CD14-positive monocyte (primary cell): ENCODE data around the gene NFATC2IP. TPM values are rescaled to one million over a fixed set of nuclear protein-coding genes. Genes with fewer than 3 reads are reported as not detected.
"Not testable (repeated sequence)": the region's sequence is repeated elsewhere in the genome, so short reads cannot be mapped to it uniquely, and the experiment has no call there.

ENCODE experiments used
- DNase-seq, 3 donors: peaks; one replicate each; pipeline ENCODE4 v3.0.0-alpha.2; 2011 to 2022
- H2AFZ ChIP-seq: 2 replicates; pipeline ENCODE4 v1.6.0; 2012; ENCODE audit warnings: mild to moderate bottlenecking, low read depth, low read length, inconsistent platforms; ENCODE audit not compliant: insufficient read depth, poor library complexity, severe bottlenecking
- H3K27ac ChIP-seq, 2 donors: 1 replicate in 1 of 2; 2 replicates in 1 of 2; pipeline ENCODE4 v1.5.1; 2012 to 2013; ENCODE audit warnings: low read length in 2 of 2, control low read depth in 1 of 2, inconsistent platforms in 1 of 2, low read depth in 1 of 2, mild to moderate bottlenecking in 1 of 2
- H3K27me3 ChIP-seq, 2 donors: one replicate each; pipeline versions ENCODE4 v1.6.0 to v1.6.1; 2011 to 2013; ENCODE audit warnings: low read length in 2 of 2; ENCODE audit not compliant: control insufficient read depth in 2 of 2, insufficient read depth in 2 of 2
- H3K36me3 ChIP-seq, 2 donors: replicated peaks in 1 of 2; 1 replicate in 1 of 2; 2 replicates in 1 of 2; pipeline versions ENCODE4 v1.5.1 to v1.6.1; 2012 to 2013; ENCODE audit warnings: low read length in 2 of 2, control low read depth in 1 of 2, inconsistent platforms in 1 of 2, mild to moderate bottlenecking in 1 of 2; ENCODE audit not compliant: insufficient read depth in 2 of 2, control insufficient read depth in 1 of 2
- H3K4me1 ChIP-seq, 2 donors: 1 replicate in 1 of 2; 2 replicates in 1 of 2; pipeline versions ENCODE4 v1.5.1 to v1.6.1; 2012 to 2013; ENCODE audit warnings: low read length in 2 of 2, control low read depth in 1 of 2, inconsistent platforms in 1 of 2, mild to moderate bottlenecking in 1 of 2, moderate library complexity in 1 of 2; ENCODE audit not compliant: insufficient read depth in 2 of 2, control insufficient read depth in 1 of 2
- H3K4me2 ChIP-seq: replicated peaks from 2 replicates; pipeline ENCODE3; 2012; ENCODE audit warnings: low read length, moderate library complexity, mild to moderate bottlenecking; ENCODE audit not compliant: poor library complexity, severe bottlenecking; ENCODE audit errors: extremely low read depth
- H3K4me3 ChIP-seq, 3 experiments: fragments of 200-600 bp in 1 of 3; sonication (generic) in 1 of 3; replicated peaks in 1 of 3; 1 replicate in 2 of 3; 2 replicates in 1 of 3; pipeline ENCODE4 v1.5.1; 2011 to 2013; ENCODE audit warnings: low read length in 3 of 3, mild to moderate bottlenecking in 3 of 3, control low read depth in 2 of 3, low read depth in 2 of 3, inconsistent platforms in 1 of 3, moderate library complexity in 1 of 3
- H3K79me2 ChIP-seq: 2 replicates; pipeline ENCODE4 v1.6.0; 2012; ENCODE audit warnings: mild to moderate bottlenecking, control low read depth, inconsistent platforms, low read length, moderate library complexity; ENCODE audit not compliant: insufficient read depth
- H3K9ac ChIP-seq: 2 replicates; pipeline ENCODE4 v1.6.0; 2017; ENCODE audit warnings: low read length, mild to moderate bottlenecking; ENCODE audit not compliant: insufficient read depth, poor library complexity, severe bottlenecking
- H3K9me3 ChIP-seq, 2 donors: replicated peaks in 1 of 2; 1 replicate in 1 of 2; 2 replicates in 1 of 2; pipeline versions ENCODE4 v1.5.1 to v1.6.1; 2012 to 2013; ENCODE audit warnings: low read length in 2 of 2, control low read depth in 1 of 2; ENCODE audit not compliant: control insufficient read depth in 1 of 2, insufficient read depth in 1 of 2
- H4K20me1 ChIP-seq: 2 replicates; pipeline ENCODE4 v1.6.0; 2012; ENCODE audit warnings: mild to moderate bottlenecking, low read length, control low read depth, moderate library complexity; ENCODE audit not compliant: insufficient read depth
- H3K27ac Mint-ChIP-seq, 7 donors: one replicate each; pipeline ENCODE4 v1.8.0; 2020; ENCODE audit warnings: mild to moderate bottlenecking in 7 of 7, mixed read lengths in 7 of 7, moderate library complexity in 6 of 7, inconsistent platforms in 2 of 7
- H3K27me3 Mint-ChIP-seq, 3 donors: one replicate each; pipeline ENCODE4 v1.8.0; 2021 to 2022; ENCODE audit warnings: low read depth in 3 of 3, mild to moderate bottlenecking in 3 of 3, mixed read lengths in 3 of 3, moderate library complexity in 3 of 3, inconsistent platforms in 1 of 3
- H3K36me3 Mint-ChIP-seq, 2 donors: one replicate each; pipeline ENCODE4 v1.8.0; 2020; ENCODE audit warnings: mixed read lengths in 2 of 2, inconsistent platforms in 1 of 2, mild to moderate bottlenecking in 1 of 2
- H3K4me1 Mint-ChIP-seq: one replicate; pipeline ENCODE4 v1.8.0; 2020; ENCODE audit warnings: mild to moderate bottlenecking, mixed read lengths
- H3K4me3 Mint-ChIP-seq, 2 donors: one replicate each; pipeline ENCODE4 v1.8.0; 2020; ENCODE audit warnings: mild to moderate bottlenecking in 2 of 2, mixed read lengths in 2 of 2, moderate library complexity in 1 of 2
- H3K9me3 Mint-ChIP-seq, 7 donors: one replicate each; pipeline ENCODE4 v1.8.0; 2020 to 2022; ENCODE audit warnings: mixed read lengths in 7 of 7, mild to moderate bottlenecking in 6 of 7, moderate library complexity in 6 of 7, inconsistent platforms in 2 of 7
- CTCF ChIP-seq: fragments of 200-600 bp; IDR thresholded peaks from one replicate; pipeline ENCODE4 v1.8.0; 2022; ENCODE audit warnings: antibody characterized with exemption, mild to moderate bottlenecking
- WGBS: methylation state at CpG from one replicate; pipeline ENCODE4 v1.1.5; 2013; ENCODE audit warnings: missing lambda C conversion rate; ENCODE audit not compliant: insufficient coverage; 5-methylcytosine and 5-hydroxymethylcytosine counted together
- intact Hi-C, 2 donors: fragments of 100-400 bp; cut with micrococcal nuclease; formaldehyde crosslinking; loops; one replicate each; pipeline versions ENCODE4 v1.15.0 to v1.15.1; 2023
- polyA plus RNA-seq, 3 donors: library from polyadenylated mRNA; depleted of rRNA in 1 of 3; unstranded in 2 of 3; stranded (reverse) in 1 of 3; fragments of 300-500 nt in 2 of 3; fragments of >200 nt in 1 of 3; fragmentation: Illumina TruSeq in 2 of 3; gene quantifications; 1 replicate in 2 of 3; 2 replicates in 1 of 3; pipeline ENCODE4 v1.2.3, GENCODE V29; 2012 to 2021

The NFATC2IP gene
- polyA plus RNA-seq, 3 donors, result 17.5 to 125 (median 18.4) TPM

- H3K27me3 Mint-ChIP-seq, result peaks cover 0 to 5% (median 1%) of the 10 kb centered on the region in 3 donors
- H3K27ac Mint-ChIP-seq, result peak overlapping the region in 1 of 7 donors; percentile 55
- no peaks in the 10 kb centered on the region for H3K36me3 Mint-ChIP-seq
- no peak overlapping the region for H3K9ac ChIP-seq
- H3K4me1 ChIP-seq, result peaks cover 15 to 18% of the 10 kb centered on the region in 2 donors
- H3K9me3 ChIP-seq, result no peaks in the 10 kb centered on the region
- H2AFZ ChIP-seq, result no peak overlapping the region
- no peak for TF ChIP-seq CTCF
- intact Hi-C loops, result no loop called here
- no peaks in the 10 kb centered on the region for H4K20me1 ChIP-seq
- WGBS, result 100% methylated on average over 3 of the region's 7 CpGs
- no peak overlapping the region for H3K4me2 ChIP-seq
- H3K79me2 ChIP-seq, result no peaks in the 10 kb centered on the region
- H3K9me3 Mint-ChIP-seq, result peaks cover 0 to 5% (median 0%) of the 10 kb centered on the region in 7 donors
- peaks cover 18% of the 10 kb centered on the region for H3K4me1 Mint-ChIP-seq
- H3K4me3 ChIP-seq, result no peak overlapping the region
- no peaks in the 10 kb centered on the region for H3K36me3 ChIP-seq
- H3K27ac ChIP-seq, result no peak overlapping the region
- H3K4me3 Mint-ChIP-seq, result no peak overlapping the region
- no peak for DNase-seq
- no peaks in the 10 kb centered on the region for H3K27me3 ChIP-seq
These were observed 12.0 kb upstream of the NFATC2IP start for GRCh38 chr16:28938721-28939120.

- H3K4me1 Mint-ChIP-seq, result peaks cover 18% of the 10 kb centered on the region
- H3K9ac ChIP-seq, H3K27ac ChIP-seq, DNase-seq, H3K4me3 ChIP-seq, H3K27me3 Mint-ChIP-seq, H3K9me3 Mint-ChIP-seq, H3K4me2 ChIP-seq, H3K36me3 Mint-ChIP-seq, H4K20me1 ChIP-seq, intact Hi-C loops, H2AFZ ChIP-seq, H3K27ac Mint-ChIP-seq, H3K4me3 Mint-ChIP-seq, H3K27me3 ChIP-seq, H3K36me3 ChIP-seq, H3K79me2 ChIP-seq, H3K9me3 ChIP-seq: not testable (repeated sequence)
- 98% methylated on average over 5 of the region's 7 CpGs for WGBS
- H3K4me1 ChIP-seq, result peaks cover 15 to 18% of the 10 kb centered on the region in 2 donors
These were observed 10.9 kb upstream of the NFATC2IP start for GRCh38 chr16:28939825-28940224.
